ENCODE measurements around the gene VAV2.

The VAV2 gene

GRCh38 chr9:133991964-133992779 is at the start of gene VAV2:
VAV2 (minus strand) TSS chr9:133992324; CDS start chr9:133992278, 46 bp downstream.
- peak; percentile 43 for DNase-seq

GRCh38 chr9:134041649-134041962 is 49.5 kb upstream of the VAV2 start:
- DNase-seq, result no peak

- DNase-seq, result no peak
These were observed 48.9 kb upstream of the VAV2 start for GRCh38 chr9:134040781-134041648.

GRCh38 chr9:134040176-134040565 is 48.0 kb upstream of the VAV2 start:
- DNase-seq, result no peak

GRCh38 chr9:134039386-134040175 is 47.5 kb upstream of the VAV2 start:
- no peak for DNase-seq

GRCh38 chr9:134037641-134038040 is 45.5 kb upstream of the VAV2 start:
- DNase-seq, result no peak

- no peak for DNase-seq
These were observed 44.0 kb upstream of the VAV2 start for GRCh38 chr9:134036130-134036529.

GRCh38 chr9:134035041-134036039 is 43.2 kb upstream of the VAV2 start:
- DNase-seq, result no peak

- no peak for DNase-seq
These were observed 42.3 kb upstream of the VAV2 start for GRCh38 chr9:134034215-134035040.

GRCh38 chr9:134033516-134034214 is 41.5 kb upstream of the VAV2 start:
- DNase-seq, result no peak

- DNase-seq, result no peak
These were observed 40.5 kb upstream of the VAV2 start for GRCh38 chr9:134032456-134033222.

- no peak for DNase-seq
These were observed 39.7 kb upstream of the VAV2 start for GRCh38 chr9:134031783-134032182.

GRCh38 chr9:134030821-134031470 is 38.8 kb upstream of the VAV2 start:
- DNase-seq, result no peak

GRCh38 chr9:134029248-134030226 is 37.4 kb upstream of the VAV2 start:
- no peak for DNase-seq

GRCh38 chr9:134028575-134029247 is 36.6 kb upstream of the VAV2 start:
- no peak for DNase-seq

GRCh38 chr9:134028076-134028475 is 36.0 kb upstream of the VAV2 start:
- DNase-seq, result no peak

GRCh38 chr9:134027561-134027960 is 35.4 kb upstream of the VAV2 start:
- no peak for DNase-seq
